ENCODE data around the gene PGLYRP4.

Gene PGLYRP4

GRCh38 chr1:153390938-153391710 is 42.5 kb upstream of the PGLYRP4 start, which contains the start of gene S100A8:
Gene S100A8 (minus strand): TSS chr1:153391073. CDS start chr1:153390535, 538 bp downstream.
- DNase-seq (ENCODE audit: low read depth): no peak

GRCh38 chr1:153389973-153390879 is 41.6 kb upstream of the PGLYRP4 start:
- no peak overlapping the region for H3K4me3 ChIP-seq (ENCODE audit: low read length)
- no peaks in the 10 kb centered on the region for H3K9me3 ChIP-seq (ENCODE audit: control insufficient read depth, low read length)
- H3K9ac ChIP-seq (ENCODE audit: low read length): no peak overlapping the region
- no peaks in the 10 kb centered on the region for H3K36me3 ChIP-seq (ENCODE audit: control insufficient read depth, insufficient read depth, low read length, severe bottlenecking)
- peaks cover 61% of the 10 kb centered on the region for H3K27me3 ChIP-seq (replicated peaks; ENCODE audit: control insufficient read depth, insufficient read depth, low read length)
- peaks cover 4% of the 10 kb centered on the region for H3K4me1 ChIP-seq (ENCODE audit: control insufficient read depth, insufficient read depth, low read length)
- no peak for DNase-seq (ENCODE audit: low read depth)

More at GRCh38 chr1:153390938-153391710, 42.5 kb upstream of the PGLYRP4 start, which contains the start of gene S100A8:
- H3K4me3 ChIP-seq (ENCODE audit: low read length): no peak within 1 kb of the TSS
- no peak within 1 kb of the TSS for H3K9ac ChIP-seq (ENCODE audit: low read length)
- H3K4me1 ChIP-seq (ENCODE audit: control insufficient read depth, insufficient read depth, low read length): peaks cover 4% of the 10 kb centered on the region
- H3K9me3 ChIP-seq (ENCODE audit: control insufficient read depth, low read length): no peaks in the 10 kb centered on the region
- no peaks in the 10 kb centered on the region for H3K36me3 ChIP-seq (ENCODE audit: control insufficient read depth, insufficient read depth, low read length, severe bottlenecking)
- H3K27me3 ChIP-seq (replicated peaks; ENCODE audit: control insufficient read depth, insufficient read depth, low read length): peaks cover 67% of the 10 kb centered on the region

- Histone ChIP-seq H3K4me3 (ENCODE audit: low read length) (no peak overlapping the region), H3K27me3 (replicated peaks; ENCODE audit: control insufficient read depth, insufficient read depth, low read length) (peaks cover 53% of the 10 kb centered on the region), H3K36me3 (ENCODE audit: control insufficient read depth, insufficient read depth, low read length, severe bottlenecking) (no peaks in the 10 kb centered on the region), H3K9me3 (ENCODE audit: control insufficient read depth, low read length) (no peaks in the 10 kb centered on the region), H3K4me1 (ENCODE audit: control insufficient read depth, insufficient read depth, low read length) (peaks cover 4% of the 10 kb centered on the region), H3K9ac (ENCODE audit: low read length) (no peak overlapping the region)
- no peak for DNase-seq (ENCODE audit: low read depth)
These were observed 40.8 kb upstream of the PGLYRP4 start for GRCh38 chr1:153389401-153389800.

GRCh38 chr1:153387785-153388184 is 39.1 kb upstream of the PGLYRP4 start:
- no peak for DNase-seq (ENCODE audit: low read depth)
- no peak overlapping the region for H3K4me3 ChIP-seq (ENCODE audit: low read length)

GRCh38 chr1:153387001-153387400 is 38.4 kb upstream of the PGLYRP4 start:
- Histone ChIP-seq H3K9ac (ENCODE audit: low read length) (no peak overlapping the region), H3K27me3 (replicated peaks; ENCODE audit: control insufficient read depth, insufficient read depth, low read length) (peaks cover 50% of the 10 kb centered on the region), H3K4me3 (ENCODE audit: low read length) (no peak overlapping the region), H3K36me3 (ENCODE audit: control insufficient read depth, insufficient read depth, low read length, severe bottlenecking) (no peaks in the 10 kb centered on the region), H3K9me3 (ENCODE audit: control insufficient read depth, low read length) (peaks cover 14% of the 10 kb centered on the region), H3K4me1 (ENCODE audit: control insufficient read depth, insufficient read depth, low read length) (peaks cover 4% of the 10 kb centered on the region)
- DNase-seq (ENCODE audit: low read depth): no peak

More at GRCh38 chr1:153387785-153388184, 39.1 kb upstream of the PGLYRP4 start:
- Histone ChIP-seq H3K36me3 (ENCODE audit: control insufficient read depth, insufficient read depth, low read length, severe bottlenecking) (no peaks in the 10 kb centered on the region), H3K4me1 (ENCODE audit: control insufficient read depth, insufficient read depth, low read length) (peaks cover 4% of the 10 kb centered on the region), H3K9me3 (ENCODE audit: control insufficient read depth, low read length) (peaks cover 6% of the 10 kb centered on the region), H3K27me3 (replicated peaks; ENCODE audit: control insufficient read depth, insufficient read depth, low read length) (peaks cover 55% of the 10 kb centered on the region), H3K9ac (ENCODE audit: low read length) (no peak overlapping the region)

GRCh38 chr1:153386500-153386901 is 37.9 kb upstream of the PGLYRP4 start:
- peaks cover 19% of the 10 kb centered on the region for H3K9me3 ChIP-seq (ENCODE audit: control insufficient read depth, low read length)
- H3K4me3 ChIP-seq (ENCODE audit: low read length): no peak overlapping the region
- DNase-seq (ENCODE audit: low read depth): no peak
- H3K27me3 ChIP-seq (replicated peaks; ENCODE audit: control insufficient read depth, insufficient read depth, low read length): peaks cover 45% of the 10 kb centered on the region
- no peaks in the 10 kb centered on the region for H3K36me3 ChIP-seq (ENCODE audit: control insufficient read depth, insufficient read depth, low read length, severe bottlenecking)
- H3K4me1 ChIP-seq (ENCODE audit: control insufficient read depth, insufficient read depth, low read length): peaks cover 4% of the 10 kb centered on the region
- no peak overlapping the region for H3K9ac ChIP-seq (ENCODE audit: low read length)

GRCh38 chr1:153384958-153385580 is 36.4 kb upstream of the PGLYRP4 start:
- no peaks in the 10 kb centered on the region for H3K36me3 ChIP-seq (ENCODE audit: control insufficient read depth, insufficient read depth, low read length, severe bottlenecking)
- peaks cover 37% of the 10 kb centered on the region for H3K27me3 ChIP-seq (replicated peaks; ENCODE audit: control insufficient read depth, insufficient read depth, low read length)
- DNase-seq (ENCODE audit: low read depth): no peak
- H3K9me3 ChIP-seq (ENCODE audit: control insufficient read depth, low read length): peaks cover 21% of the 10 kb centered on the region
- no peak overlapping the region for H3K4me3 ChIP-seq (ENCODE audit: low read length)
- H3K9ac ChIP-seq (ENCODE audit: low read length): no peak overlapping the region
- H3K4me1 ChIP-seq (ENCODE audit: control insufficient read depth, insufficient read depth, low read length): no peaks in the 10 kb centered on the region

GRCh38 chr1:153380711-153381110 is 32.1 kb upstream of the PGLYRP4 start:
- H3K36me3 ChIP-seq (ENCODE audit: control insufficient read depth, insufficient read depth, low read length, severe bottlenecking): no peaks in the 10 kb centered on the region
- H3K4me3 ChIP-seq (ENCODE audit: low read length): no peak overlapping the region
- peaks cover 31% of the 10 kb centered on the region for H3K27me3 ChIP-seq (replicated peaks; ENCODE audit: control insufficient read depth, insufficient read depth, low read length)
- H3K9ac ChIP-seq (ENCODE audit: low read length): no peak overlapping the region
- H3K9me3 ChIP-seq (ENCODE audit: control insufficient read depth, low read length): peaks cover 21% of the 10 kb centered on the region
- DNase-seq (ENCODE audit: low read depth): no peak
- peaks cover 3% of the 10 kb centered on the region for H3K4me1 ChIP-seq (ENCODE audit: control insufficient read depth, insufficient read depth, low read length)

- Histone ChIP-seq H3K9ac (ENCODE audit: low read length) (no peak overlapping the region), H3K36me3 (ENCODE audit: control insufficient read depth, insufficient read depth, low read length, severe bottlenecking) (no peaks in the 10 kb centered on the region), H3K4me3 (ENCODE audit: low read length) (no peak overlapping the region)
These were observed 30.9 kb upstream of the PGLYRP4 start for GRCh38 chr1:153379591-153379990.

GRCh38 chr1:153375511-153375910 is 26.9 kb upstream of the PGLYRP4 start, which contains the start of gene S100A12:
Gene S100A12 (minus strand): TSS chr1:153375621. CDS start chr1:153374592, 1,029 bp downstream.
- peak; percentile 83 for DNase-seq (ENCODE audit: low read depth)
- Histone ChIP-seq H3K27me3 (replicated peaks; ENCODE audit: control insufficient read depth, insufficient read depth, low read length) (peaks cover 23% of the 10 kb centered on the region), H3K9ac (ENCODE audit: low read length) (no peak within 1 kb of the TSS), H3K4me3 (ENCODE audit: low read length) (no peak within 1 kb of the TSS), H3K4me1 (ENCODE audit: control insufficient read depth, insufficient read depth, low read length) (peaks cover 10% of the 10 kb centered on the region), H3K36me3 (ENCODE audit: control insufficient read depth, insufficient read depth, low read length, severe bottlenecking) (no peaks in the 10 kb centered on the region), H3K9me3 (ENCODE audit: control insufficient read depth, low read length) (no peaks in the 10 kb centered on the region)

More at GRCh38 chr1:153379591-153379990, 30.9 kb upstream of the PGLYRP4 start:
- H3K27me3 ChIP-seq (replicated peaks; ENCODE audit: control insufficient read depth, insufficient read depth, low read length): peaks cover 30% of the 10 kb centered on the region
- no peak for DNase-seq (ENCODE audit: low read depth)
- peaks cover 10% of the 10 kb centered on the region for H3K4me1 ChIP-seq (ENCODE audit: control insufficient read depth, insufficient read depth, low read length)
- peaks cover 21% of the 10 kb centered on the region for H3K9me3 ChIP-seq (ENCODE audit: control insufficient read depth, low read length)

Measured in adipocyte (in vitro differentiated cells).